Right forelimb (tissue), 1 donor: ENCODE measurements around the gene SHMT2.

Experiments
- DNase-seq: peaks from one replicate; pipeline ENCODE4 v3.0.0-alpha.2; 2018

The SHMT2 gene

DNA sequence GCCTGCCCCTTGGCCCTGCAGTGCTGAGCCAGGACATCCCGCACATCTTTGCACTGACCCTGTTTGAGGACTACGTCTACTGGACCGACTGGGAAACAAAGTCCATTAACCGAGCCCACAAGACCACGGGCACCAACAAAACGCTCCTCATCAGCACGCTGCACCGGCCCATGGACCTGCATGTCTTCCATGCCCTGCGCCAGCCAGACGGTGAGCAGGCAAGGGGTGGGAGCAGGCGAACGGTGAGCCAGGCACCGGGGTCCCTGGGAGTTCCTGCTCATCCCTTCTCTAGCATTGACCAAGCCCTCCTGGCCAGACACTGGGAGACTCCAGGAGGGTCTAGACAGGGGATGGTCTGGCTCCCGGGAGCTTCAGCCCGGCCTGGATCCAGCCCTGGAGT, 30.3 kb upstream of the SHMT2 start:
- DNase-seq = no peak

DNA sequence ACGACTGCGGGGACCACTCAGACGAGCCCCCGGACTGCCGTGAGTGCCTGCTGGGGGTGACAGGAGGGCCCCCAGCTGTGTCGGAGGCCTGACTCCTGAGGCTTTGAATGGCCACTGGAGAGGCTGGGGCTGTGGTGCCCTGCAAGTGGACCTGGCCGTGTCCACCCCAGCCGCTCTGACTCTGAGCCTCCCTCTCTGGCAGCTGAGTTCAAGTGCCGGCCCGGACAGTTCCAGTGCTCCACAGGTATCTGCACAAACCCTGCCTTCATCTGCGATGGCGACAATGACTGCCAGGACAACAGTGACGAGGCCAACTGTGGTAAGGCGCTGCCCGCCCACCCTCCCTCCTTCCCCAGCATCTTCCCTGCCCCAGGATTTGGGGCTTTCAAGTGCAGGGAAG, 29.0 kb upstream of the SHMT2 start:
- DNase-seq = no peak

DNA sequence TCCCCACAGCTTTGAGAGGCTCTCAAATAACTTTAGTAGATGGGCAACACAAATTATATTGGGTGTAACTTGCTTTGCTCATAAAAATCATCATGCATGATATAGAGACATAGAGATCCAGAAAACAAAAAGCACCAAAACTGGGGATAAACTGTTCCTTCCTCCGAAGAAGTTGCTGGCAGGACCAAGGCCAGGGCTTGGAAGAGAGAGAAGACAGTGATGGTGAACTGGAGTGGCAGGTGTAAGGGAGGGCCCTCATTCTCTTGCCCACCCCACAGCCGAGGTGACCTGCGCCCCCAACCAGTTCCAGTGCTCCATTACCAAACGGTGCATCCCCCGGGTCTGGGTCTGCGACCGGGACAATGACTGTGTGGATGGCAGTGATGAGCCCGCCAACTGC, 28.3 kb upstream of the SHMT2 start:
- DNase-seq = no peak

DNA sequence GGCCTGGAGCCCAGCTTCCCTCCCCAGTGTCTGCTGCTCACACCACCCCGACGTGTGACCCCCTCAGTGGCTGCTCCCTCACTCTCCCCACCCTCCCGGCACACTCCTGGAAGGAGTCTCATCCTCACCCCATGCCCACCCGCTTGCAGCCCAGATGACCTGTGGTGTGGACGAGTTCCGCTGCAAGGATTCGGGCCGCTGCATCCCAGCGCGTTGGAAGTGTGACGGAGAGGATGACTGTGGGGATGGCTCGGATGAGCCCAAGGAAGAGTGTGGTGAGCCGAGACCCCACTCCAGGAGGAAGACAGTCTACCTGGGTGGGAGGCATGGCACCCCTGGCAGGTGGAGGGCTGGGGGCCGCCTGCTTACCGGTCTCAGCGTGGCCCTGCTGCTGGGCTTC, 27.9 kb upstream of the SHMT2 start:
- no peak for DNase-seq

DNA sequence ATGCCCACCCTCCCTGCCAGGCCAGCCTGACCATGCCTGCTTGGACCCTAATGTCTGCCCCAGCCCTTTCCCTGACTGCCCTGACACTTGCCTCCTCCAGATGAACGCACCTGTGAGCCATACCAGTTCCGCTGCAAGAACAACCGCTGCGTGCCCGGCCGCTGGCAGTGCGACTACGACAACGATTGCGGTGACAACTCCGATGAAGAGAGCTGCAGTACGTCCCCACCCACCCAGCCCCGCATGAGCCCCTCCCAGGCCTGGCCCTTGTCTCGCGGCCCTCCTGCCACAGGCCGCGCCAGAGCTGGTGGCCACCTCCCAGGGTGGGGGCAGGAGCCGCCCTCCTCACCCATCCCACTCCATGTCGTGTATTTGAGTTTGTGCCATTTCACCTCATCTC, 27.2 kb upstream of the SHMT2 start:
- DNase-seq = no peak

DNA sequence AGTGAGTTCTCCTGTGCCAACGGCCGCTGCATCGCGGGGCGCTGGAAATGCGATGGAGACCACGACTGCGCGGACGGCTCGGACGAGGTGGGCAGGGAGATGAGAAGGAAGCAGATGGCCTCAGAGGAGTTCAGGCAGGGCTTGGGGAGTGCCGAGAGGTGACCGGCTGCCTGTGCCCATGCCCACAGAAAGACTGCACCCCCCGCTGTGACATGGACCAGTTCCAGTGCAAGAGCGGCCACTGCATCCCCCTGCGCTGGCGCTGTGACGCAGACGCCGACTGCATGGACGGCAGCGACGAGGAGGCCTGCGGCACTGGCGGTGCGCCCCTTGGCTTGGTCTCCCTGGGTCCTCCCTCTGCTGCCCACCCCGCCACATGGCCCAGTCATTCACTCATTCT, 26.3 kb upstream of the SHMT2 start:
- no peak for DNase-seq

DNA sequence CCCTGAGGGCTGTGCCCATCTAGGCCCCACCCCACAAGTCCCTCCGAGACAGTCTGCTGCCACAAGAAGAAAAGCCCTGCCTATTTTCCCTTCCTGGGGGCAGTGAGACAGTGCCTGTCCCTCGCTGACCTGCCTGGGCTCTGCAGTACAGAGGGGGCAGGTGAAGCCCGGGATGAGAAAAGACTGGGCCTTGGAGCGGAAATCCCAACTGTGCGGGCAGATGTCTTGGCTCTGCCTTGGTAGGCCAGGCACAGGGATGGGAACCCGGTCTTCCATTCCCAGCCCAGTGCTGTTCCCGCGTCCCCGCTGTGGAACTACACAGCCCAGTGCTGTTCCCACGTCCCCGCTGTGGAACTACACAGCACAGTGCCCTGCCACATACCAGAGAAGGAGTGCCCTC, 25.7 kb upstream of the SHMT2 start:
- DNase-seq = no peak

DNA sequence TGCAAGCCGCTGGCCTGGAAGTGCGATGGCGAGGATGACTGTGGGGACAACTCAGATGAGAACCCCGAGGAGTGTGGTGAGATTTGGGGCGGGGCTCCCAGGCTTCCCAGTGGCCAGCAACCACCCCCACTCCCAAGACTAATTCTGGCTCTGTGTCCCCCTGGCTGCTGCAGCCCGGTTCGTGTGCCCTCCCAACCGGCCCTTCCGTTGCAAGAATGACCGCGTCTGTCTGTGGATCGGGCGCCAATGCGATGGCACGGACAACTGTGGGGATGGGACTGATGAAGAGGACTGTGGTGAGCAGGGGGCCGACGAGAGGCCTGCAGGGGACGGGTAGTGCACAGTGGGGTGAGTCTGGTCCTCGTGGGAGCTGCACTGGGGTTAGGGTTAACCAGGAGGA, 25.1 kb upstream of the SHMT2 start:
- DNase-seq = no peak

DNA sequence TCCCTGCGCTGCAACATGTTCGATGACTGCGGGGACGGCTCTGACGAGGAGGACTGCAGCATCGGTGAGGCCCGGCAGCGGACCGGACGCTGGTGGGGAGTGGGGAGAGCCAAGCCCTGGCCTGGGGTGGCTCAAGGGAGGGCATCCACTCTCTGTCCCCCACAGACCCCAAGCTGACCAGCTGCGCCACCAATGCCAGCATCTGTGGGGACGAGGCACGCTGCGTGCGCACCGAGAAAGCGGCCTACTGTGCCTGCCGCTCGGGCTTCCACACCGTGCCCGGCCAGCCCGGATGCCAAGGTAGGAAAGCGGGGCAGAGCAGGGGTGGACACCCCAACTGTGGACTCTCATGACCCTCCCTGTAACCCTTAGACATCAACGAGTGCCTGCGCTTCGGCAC, 24.3 kb upstream of the SHMT2 start:
- DNase-seq = no peak

DNA sequence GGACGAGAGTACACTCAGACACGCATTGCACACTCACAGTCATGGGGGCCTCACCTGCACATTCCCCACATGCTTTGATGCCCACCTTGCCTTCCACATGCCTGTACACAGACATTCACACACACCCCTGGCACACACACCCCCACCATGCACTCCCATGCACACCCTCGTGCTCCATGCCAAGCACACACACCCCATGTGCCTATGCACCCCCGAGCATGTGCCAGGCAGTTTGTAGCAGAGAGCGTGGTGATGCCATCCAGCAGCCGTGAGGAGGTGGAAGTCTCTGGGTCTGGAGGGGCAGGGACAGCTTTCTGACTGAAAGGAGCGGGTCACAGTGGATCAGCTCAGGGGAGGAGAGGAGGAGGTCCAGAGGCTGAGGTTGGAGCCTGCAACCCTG, 23.6 kb upstream of the SHMT2 start:
- no peak for DNase-seq

DNA sequence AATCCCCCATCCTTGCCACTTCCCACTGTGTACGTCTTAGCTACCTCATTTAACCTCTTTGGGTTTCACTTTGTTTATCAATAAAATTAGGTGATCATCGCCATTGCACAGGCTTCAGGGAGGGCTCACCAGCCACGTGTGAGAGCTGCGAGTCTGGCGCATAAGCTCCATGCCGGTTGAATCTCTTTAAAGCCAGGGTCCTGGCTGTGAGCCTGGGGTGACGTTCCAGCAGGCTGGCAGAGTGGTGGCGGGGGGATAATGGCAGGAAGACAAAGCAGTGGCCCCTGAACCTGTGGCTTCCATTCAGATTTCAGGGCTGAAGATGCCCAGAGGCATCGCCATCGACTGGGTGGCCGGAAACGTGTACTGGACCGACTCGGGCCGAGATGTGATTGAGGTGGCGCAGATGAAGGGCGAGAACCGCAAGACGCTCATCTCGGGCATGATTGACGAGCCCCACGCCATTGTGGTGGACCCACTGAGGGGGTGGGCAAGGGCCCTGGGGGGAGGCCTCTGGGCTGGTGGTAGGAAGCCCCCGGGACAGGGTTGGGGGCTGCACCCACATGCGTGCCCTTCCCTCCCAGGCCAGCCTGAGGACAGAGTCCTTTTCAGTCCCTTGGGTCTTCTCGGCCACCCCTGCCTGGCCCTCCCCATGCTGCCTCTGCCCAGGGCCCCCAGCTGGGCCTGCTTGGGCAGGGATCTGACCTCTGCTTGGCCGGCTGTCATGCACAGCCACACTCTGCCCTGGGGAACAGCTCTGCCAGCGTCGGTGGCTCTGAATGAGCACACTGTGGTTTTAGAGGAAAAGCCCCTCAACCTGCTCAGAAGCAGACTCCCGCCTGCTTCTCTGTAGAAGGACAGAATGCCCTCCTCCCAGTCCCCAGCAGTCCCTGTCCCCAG, 21.5 kb upstream of the SHMT2 start:
- no peak for DNase-seq

DNA sequence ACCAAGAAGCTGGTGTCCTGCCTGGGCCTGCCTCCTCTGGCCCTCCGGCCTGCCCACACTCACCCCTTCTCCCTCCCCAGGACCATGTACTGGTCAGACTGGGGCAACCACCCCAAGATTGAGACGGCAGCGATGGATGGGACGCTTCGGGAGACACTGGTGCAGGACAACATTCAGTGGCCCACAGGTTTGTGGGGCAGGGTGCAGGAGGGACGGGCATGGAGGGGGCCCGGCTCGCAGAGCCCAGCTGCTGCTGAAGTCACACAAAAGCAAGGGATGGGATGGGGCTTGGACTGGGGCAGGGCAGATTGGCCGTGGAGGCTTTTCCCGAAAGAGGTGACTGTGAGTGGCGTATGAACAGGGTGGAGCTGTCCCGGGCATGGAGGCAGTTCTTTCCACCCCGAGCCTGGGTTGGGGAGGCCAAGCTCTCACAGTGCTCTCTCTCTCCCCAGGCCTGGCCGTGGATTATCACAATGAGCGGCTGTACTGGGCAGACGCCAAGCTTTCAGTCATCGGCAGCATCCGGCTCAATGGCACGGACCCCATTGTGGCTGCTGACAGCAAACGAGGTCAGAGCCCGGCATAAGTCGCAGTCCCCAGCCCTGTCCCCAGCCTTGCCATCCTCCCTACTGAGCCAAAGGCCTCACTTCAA, 20.8 kb upstream of the SHMT2 start:
- no peak for DNase-seq

DNA sequence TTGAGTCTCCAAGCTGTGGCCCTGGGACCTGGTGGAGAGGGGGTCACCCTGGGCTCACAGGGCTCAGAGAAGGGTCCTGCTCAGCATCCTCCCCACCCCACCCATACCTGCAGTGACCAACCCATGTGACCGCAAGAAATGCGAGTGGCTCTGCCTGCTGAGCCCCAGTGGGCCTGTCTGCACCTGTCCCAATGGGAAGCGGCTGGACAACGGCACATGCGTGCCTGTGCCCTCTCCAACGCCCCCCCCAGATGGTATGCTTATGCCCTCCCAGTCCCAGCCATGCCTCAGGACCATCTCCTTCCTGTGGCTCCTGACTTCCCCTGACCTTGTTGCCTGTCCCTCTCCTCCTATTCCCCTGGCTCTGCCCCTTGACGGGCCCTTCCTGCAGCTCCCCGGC, 19.6 kb upstream of the SHMT2 start:
- DNase-seq = no peak

DNA sequence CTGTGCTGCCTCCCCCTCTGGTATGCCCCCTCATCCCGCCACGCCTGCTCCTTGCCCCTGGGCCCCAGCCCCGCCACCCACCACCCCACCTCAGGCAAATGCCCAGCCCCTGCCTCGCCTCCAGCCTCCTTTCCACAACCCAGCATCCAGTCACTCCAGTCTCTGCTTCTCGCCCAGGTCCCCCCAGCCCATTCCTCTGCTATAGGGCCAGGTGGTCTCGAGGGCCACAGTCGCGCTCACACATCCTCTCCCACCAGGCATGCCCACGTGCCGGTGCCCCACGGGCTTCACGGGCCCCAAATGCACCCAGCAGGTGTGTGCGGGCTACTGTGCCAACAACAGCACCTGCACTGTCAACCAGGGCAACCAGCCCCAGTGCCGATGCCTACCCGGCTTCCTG, 19.1 kb upstream of the SHMT2 start:
- DNase-seq = no peak

DNA sequence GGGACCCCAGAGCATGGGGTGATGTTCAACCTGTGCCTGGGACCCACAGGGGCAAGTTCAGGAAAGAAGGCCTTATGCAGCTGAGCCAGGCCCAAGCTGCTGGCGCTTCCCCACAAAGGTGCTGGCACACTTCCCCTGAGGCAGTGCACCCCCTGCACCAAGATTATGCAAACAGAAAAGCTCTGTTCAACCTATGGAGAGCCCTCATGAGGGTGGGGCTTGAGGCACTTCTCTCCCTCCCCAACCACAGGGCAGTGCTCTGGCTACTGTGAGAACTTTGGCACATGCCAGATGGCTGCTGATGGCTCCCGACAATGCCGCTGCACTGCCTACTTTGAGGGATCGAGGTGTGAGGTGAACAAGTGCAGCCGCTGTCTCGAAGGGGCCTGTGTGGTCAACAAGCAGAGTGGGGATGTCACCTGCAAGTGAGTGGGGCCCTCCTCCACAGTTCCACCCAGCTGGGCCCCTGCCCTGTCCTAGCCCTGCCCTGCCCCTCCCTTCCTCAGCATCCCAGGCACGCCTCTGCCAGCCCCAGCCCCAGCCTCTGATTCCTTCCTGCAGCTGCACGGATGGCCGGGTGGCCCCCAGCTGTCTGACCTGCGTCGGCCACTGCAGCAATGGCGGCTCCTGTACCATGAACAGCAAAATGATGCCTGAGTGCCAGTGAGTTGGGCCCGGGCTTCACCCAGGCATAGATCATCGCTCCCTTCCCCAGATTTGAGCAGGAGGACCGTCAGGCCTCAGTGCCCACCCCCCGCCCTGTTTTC, 18.4 kb upstream of the SHMT2 start:
- DNase-seq = no peak

DNA sequence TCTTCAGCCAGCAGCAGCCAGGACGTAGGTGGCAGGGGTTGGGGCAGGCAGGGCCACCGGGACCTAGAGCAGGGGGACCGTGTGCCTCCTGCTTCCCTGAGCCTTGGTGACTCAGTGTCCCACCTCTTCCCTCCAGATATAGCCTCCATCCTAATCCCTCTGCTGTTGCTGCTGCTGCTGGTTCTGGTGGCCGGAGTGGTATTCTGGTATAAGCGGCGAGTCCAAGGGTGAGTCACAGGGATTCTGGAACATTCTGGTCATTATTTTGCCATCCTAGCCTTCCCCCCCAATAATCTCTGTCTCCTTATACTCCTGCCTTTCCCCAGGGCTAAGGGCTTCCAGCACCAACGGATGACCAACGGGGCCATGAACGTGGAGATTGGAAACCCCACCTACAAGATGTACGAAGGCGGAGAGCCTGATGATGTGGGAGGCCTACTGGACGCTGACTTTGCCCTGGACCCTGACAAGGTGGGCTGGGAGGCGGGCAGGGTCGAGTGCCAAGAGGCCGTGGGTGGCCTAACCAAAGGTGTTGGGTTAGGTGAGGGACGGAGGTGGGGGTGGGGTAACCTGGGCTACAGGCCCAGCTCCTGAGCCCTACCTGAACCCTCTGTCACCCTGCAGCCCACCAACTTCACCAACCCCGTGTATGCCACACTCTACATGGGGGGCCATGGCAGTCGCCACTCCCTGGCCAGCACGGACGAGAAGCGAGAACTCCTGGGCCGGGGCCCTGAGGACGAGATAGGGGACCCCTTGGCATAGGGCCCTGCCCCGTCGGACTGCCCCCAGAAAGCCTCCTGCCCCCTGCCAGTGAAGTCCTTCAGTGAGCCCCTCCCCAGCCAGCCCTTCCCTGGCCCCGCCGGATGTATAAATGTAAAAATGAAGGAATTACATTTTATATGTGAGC, 17.5 kb upstream of the SHMT2 start:
- DNase-seq = no peak

DNA sequence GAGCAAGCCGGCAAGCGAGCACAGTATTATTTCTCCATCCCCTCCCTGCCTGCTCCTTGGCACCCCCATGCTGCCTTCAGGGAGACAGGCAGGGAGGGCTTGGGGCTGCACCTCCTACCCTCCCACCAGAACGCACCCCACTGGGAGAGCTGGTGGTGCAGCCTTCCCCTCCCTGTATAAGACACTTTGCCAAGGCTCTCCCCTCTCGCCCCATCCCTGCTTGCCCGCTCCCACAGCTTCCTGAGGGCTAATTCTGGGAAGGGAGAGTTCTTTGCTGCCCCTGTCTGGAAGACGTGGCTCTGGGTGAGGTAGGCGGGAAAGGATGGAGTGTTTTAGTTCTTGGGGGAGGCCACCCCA, 16.8 kb upstream of the SHMT2 start:
- DNase-seq = no peak

DNA sequence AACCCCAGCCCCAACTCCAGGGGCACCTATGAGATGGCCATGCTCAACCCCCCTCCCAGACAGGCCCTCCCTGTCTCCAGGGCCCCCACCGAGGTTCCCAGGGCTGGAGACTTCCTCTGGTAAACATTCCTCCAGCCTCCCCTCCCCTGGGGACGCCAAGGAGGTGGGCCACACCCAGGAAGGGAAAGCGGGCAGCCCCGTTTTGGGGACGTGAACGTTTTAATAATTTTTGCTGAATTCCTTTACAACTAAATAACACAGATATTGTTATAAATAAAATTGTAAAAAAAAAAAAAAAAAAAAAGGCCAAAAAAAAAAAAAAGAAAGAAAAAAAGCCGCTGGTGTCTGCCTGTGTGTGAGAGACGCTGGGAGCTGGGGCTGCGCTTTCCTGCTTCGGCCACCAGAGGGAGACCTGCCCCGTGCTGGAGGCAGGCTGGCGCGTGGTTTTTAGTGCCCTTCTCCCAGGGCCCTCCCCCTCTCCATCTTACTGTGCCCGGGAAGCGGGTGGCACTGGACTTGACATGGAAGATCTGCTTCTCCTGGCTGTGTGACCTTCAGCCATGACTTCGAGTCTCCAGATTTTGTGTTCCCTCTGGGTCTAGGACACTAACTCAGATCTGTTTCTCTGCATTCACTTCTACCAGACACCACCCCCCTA, 16.3 kb upstream of the SHMT2 start:
- peak; percentile 93 for DNase-seq

DNA sequence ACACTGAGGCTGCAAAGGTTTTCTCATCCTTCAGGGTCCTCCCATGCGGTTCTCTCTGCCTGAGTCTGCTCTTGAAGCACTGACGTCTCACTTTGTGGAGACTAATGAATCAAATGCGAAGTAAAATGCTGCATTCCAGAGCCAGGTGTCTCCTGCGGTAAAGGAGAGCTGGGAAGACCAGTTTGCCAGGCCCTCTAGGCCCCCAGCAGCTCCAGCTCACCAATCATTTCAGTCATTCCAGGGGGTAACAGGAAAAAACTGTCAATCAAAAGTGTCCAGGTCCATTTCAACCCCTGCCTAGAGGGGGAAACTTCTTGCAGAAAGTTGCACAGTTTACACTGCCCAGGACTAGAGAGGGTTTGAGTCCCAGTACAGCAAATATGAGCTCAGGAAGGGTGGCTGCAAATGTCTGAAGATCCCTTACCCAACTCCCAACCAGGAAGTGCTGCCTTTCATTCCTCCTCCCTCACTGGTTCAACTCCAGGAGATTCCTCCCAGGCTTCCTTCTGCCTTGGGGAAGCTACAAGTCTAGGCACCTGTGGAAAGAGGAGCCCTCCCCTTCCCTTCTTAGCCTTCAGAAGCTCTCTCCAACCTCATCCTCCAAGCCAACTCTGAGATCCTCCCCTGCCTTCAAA, 15.6 kb upstream of the SHMT2 start:
- DNase-seq = no peak

DNA sequence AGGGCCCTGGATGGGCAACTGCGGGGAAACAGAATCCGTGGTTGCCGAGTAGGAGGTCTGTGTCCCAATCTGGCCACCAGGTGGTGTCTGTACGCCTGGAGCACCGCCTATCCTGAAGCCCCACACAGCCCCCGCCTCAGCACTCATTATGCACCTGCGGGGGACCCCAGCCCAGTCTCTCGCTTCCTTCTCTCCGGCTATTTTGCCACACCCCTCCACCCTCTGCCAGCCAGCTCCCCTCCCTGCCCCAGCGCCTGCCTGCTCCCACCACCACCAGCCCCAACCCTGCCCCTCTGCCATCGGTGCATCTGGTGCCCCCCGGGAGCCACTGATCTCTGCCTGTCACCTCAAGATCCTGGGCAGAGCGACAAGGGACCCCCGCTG, 15.1 kb upstream of the SHMT2 start:
- peak; percentile 77 for DNase-seq

DNA sequence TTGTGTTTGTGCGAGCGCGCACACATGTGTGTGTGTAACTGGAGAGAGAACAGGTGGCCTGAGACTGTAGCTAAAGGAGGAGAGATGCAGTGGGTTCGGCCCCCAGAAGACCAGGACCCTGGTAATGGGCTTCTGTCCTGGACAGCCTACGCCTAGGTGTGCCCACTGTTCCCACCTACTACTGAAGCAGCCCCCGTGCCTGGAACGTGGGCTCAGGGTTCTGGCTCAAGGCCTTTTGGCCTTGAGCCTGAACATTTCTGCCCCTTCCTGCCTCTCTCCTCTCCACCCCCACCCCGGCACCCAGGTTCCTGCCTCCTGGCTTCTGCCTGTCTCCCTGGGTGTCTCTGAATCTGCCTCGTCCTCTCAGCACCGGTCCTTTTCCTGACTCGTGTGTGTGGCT, 14.4 kb upstream of the SHMT2 start:
- DNase-seq = no peak

DNA sequence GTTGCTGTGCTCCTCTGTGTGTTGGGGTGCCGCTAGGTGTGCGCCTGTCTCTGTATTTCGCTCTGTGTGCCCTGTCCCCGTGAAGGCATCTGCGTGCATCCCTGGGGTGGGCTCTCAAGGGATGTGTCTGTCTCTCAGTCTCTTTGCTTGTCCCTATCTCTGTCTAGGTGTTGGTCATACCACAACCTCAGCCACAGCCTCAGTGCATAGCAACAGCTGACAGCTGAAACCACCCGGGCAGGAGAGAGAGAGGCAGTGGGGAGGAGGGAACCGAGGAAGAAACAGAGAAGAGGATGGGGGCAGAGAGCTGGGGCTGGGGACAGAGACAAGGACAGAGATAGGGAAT, 13.9 kb upstream of the SHMT2 start:
- no peak for DNase-seq
